Ecto neural progenitor cell (in vitro differentiated cells): ENCODE results near the gene CFAP119.

Source experiments
- DNase-seq: peaks from one replicate; pipeline ENCODE4 v3.0.0-alpha.2; 2018; ENCODE audit warnings: low spot score

Gene CFAP119

DNA sequence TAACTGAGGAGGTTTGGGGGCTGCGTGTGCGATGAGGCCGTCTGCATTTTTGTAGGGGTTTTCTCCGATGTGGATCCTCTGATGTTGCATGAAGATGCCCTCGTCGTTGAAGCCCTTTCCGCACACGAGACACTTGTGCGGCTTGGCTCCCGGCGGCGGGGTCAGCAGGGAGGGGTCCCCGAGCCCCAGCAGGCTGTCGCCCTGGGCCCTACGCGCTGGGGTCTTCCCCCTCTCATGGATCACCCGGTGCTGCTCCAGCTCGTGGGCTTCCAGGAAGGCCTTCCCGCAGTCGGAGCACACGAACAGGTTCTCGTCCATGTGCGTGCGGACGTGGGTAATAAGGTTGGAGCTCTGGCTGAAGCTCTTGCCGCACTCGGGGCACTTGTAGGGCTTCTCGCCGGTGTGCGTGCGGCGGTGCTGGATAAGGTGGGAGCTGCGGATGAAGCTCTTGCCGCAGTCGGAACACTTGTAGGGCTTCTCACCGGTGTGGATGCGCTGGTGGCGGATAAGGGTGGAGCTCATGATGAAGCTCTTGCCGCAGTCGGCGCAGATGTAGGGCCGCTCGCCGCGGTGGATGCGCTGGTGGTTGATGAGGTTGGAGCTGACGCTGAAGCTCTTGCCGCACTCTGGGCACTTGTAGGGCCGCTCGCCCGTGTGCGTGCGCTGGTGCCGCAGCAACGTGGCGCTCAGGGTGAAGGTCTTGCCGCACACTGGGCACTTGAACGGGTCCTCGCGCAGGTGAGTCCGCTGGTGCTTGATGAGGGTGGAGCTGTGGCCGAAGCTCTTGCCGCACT lies 20.8 kb upstream of the CFAP119 start:
- no peak for DNase-seq

DNA sequence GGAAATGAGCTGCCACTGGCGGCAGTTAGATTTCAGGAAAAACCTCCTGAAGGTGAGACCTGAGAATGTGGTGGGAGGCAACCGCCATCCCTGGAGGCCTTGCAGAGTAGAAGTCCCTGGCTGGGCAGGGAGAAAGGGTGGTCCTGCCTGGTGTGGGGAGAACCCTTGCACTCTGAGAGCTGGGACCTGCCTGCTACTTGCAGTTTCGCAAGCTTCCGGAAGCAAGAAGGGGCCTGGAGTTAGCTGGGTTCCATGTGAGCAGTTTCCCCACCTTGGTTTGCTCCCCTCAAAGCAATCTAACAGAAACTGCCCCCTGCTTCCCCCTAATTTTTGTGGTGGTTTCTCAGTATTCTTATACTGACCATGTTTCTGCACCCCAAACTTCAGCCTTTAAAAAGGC lies 18.7 kb upstream of the CFAP119 start:
- DNase-seq, result no peak

DNA sequence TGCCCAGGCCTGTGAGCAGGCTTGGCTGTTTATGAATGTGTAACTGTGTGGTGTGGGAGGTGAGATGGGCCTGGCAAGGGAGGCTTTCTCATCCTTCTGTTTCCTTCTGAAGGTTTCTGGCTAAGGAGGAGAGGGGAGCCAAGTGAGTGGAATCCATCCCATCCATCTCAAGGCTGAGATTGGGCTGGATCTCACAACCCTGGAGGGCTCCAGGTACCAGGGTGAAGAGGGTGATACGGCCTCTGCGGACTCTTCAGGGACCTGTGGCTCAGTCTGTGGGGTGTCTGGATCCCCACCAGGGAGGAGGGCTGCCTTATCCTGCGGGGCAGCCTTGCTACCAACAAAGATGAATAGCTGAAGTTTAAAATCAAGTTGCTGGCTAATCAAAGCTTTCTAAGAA lies 18.2 kb upstream of the CFAP119 start:
- no peak for DNase-seq

DNA sequence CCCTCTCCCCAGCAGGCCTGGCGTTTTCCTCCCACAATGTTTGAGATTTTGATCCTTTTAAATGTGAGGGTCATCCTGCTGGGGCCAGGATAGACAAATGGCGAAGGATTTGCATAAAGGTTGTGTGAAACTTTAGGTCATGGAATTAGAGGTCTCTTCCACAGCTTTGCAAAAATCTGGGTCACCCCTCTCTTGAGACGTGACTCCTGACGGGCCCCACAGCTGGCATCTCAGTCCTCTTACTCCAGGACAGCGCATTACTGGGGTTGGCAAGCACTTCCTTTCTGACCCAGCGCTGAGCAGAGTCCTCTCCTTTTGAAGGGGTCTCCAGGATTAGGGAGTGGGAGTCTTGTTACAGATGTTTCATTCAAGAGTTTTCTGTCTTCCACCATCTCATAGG lies 17.7 kb upstream of the CFAP119 start:
- no peak for DNase-seq

DNA sequence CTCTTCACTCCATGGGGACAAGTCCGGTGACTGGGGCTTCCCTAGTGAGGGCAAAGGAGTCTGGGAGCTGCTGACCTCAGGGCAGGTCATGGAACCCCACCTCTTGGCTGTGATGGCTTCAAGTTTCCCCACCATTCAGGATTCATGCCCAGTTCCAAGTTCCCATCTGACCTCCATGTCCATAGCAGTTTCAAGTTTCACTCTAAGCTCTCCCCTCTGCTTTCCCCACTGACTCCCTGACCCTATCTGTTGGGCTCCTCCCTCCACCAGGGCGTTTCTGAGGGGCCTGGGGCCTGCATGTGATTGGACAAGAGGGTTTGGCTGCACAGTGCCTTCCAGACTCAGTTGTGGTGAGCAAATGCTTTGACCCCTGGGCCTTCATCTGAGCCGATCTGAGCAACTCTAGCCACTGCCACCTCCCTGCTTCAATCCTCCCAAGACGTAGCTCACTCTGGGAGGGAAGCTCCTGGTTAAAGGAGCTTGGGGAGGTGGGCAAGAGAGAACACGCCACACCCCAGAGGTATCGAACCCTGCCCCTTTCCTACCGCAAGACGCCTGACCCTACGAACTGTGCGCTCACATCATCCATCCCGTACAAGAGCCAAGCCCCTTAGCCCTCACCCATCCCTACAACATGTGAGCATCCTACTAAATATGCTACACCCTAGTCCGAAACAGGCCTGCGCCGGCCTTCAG lies 16.8 kb upstream of the CFAP119 start:
- peak; percentile 71 for DNase-seq

DNA sequence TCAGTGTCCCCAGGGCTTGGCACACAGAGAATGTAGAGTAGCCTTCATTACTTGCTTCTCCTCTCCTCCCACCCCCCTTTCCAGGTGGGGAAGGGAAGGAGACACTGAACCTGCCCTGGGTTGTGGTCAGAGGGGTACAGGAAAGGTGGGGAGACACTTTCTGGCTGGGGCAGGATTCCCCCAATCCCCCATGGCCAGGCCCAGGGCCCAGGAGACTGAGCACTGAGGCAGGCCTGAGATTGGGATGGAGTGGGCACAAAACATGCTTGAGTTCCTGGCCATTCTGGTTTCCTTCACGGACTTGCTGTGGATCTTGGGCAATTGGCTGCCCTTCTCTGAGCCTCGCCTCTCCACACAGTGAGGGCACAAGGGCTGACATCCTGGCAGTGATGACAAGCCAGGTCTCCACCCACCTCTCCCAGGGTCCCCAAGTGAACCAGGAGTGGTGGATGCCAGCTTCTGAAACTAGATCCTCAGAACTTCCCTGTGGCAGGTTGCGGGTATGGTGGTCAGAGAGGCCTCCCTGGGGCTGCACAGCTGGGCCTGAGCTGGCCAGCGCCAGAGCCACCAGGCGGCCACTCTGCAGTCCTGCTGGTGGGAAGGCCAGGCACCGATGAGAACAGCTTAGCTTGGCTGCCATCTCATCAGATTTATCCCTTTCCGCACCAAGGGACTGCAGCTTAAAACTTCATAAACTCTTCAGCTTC lies 15.9 kb upstream of the CFAP119 start:
- no peak for DNase-seq

DNA sequence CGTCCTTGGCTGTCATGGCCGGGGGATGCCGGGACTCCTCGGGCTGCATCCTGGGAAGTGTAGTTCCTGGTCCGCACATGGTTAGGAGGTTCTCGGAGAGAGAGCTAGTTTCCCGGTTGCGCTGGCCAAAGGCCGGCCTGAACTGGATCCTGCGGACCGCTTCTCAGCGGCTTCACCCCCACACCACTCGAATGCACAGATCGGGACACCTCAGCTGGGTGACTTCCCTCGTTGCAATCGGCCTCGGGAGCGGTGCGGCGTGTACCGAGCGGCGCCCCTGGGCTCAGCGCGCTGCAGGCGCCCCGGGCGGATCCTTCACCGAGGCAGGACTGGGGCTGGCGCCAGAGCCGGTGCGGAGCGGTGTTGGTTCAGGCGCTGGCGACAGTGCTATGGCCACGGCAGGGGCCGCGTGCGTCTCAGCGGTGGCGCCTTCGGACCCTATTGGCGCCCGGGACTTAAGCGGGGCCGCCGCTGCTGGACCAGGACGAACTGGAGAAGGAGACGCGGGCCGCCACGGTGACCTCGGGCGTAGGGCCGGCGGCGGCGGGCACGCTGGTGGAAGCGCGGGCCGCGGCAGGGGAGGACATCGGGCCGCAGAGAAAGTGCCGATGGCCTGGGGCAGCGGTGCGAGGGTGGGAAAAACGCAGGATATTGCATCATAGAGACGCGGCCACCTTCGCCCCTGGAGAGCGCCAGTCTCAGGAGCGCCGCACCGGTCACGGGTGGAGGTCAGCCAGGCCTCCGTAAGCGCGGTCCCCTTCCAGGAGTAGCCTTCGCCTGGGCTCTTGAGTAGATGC lies 13.7 kb upstream of the CFAP119 start:
- DNase-seq, result peak; percentile 91

DNA sequence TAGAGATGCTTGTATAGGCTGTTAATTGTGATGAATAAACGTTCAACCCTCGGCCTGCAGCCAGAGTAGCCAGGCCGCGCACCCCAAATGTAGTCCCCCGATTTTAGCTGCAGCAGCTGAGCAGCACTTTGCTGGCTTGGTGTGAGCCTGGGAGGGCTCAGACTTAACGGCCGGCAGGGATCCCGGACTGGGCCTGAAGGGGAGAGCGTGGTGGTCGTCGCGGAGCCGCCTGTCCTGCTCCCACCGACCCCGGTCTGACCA lies 13.2 kb upstream of the CFAP119 start:
- DNase-seq, result no peak

DNA sequence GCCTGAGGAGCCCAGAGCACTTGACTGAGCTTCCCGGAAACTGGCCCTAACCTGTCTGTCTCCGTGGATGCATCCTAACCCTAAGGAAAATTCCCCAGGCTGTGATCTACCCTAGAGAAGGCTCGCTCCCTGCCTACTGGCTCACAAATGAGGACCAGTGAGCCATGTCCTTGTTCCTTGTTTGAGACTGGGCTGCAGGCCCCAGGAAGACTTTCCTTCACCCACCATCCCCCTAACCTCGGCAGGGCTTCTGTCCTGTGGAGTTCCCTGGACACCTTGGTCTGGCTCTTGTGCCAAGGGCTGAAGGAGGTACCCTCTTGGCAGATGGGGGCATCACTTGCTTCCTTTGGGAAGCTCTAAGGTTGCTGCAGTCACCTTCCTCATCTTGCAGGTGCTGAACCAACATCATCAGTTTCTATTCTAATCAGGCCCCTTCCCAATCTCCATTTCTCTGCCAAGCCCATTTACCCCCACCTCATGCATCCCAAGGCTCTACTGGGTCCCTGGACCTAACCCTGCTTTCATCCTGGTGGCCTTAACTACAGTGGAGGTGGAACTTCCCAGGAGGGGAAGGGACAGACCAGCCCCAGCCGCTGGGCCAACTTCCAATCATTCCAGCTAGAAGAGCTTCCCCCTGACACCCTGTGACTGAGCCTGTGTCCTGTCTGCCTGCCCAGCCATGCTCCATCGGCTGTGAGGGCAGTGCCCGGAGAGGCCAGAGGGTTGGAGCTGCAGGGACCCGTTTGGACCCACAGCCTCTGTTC lies 12.7 kb upstream of the CFAP119 start:
- DNase-seq, result no peak

DNA sequence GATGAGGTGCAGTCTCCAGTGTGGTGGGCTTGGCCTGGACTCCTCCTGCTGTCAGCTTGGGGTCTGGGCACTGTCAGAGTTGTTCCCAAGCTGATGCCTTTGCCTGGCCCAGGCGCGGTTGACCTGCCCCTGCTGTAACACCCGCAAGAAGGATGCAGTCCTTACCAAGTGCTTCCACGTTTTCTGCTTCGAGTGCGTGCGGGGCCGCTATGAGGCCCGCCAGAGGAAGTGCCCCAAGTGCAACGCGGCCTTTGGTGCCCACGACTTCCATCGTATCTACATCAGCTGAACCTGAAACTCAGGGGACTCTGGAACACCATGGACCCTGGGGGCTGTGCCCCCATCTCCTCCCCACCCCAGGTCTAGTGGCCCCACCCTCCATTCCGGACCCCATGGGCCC lies 12.0 kb upstream of the CFAP119 start:
- no peak for DNase-seq

DNA sequence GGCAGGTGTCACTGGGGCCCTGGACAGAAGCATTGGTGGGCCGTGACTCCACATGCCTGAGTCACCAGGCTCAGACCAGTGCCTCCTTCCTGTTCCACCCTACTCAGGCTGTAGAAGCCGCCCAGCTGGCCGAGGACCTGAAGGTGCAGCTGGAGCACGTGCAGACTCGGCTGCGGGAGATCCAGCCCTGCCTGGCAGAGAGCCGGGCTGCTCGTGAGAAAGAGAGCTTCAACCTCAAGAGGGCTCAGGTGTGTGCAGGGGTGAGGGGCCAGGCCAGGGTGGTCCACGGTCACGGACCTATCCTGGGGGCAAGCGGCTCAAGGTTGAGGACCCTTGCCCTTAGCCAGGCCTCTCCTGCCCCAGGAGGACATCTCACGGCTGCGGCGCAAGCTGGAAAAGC lies 9.9 kb upstream of the CFAP119 start:
- no peak for DNase-seq

DNA sequence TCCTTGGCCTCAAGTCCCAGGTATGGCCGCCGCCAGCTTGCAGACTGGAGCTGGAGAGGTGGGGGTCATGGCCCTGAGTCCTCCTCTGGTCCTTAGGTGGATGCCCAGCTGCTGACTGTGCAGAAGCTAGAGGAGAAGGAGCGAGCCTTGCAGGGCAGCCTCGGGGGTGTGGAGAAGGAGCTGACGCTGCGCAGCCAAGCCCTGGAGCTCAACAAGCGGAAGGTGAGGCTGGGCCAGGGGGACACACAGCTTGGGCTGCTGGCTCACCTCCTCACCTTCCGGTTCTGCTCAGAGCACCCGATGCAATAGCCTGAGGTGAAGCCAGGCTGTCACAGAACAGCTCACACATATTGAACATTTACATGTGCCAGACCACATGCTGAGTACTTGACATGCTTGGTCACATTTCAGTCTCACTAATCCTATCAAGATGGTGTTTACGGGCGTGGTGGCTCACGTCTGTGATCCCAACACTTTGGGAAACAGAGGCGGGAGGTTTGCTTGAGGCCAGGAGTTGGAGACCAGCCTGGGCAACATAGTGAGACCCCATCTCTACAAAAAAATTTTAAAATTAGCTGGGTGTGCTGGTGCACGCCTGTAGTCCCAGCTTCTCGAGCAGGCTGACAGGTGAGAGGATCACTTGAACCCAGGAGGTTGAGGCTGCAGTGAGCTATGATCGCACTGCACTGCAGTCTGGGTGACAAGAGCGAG lies 7.7 kb upstream of the CFAP119 start:
- no peak for DNase-seq

DNA sequence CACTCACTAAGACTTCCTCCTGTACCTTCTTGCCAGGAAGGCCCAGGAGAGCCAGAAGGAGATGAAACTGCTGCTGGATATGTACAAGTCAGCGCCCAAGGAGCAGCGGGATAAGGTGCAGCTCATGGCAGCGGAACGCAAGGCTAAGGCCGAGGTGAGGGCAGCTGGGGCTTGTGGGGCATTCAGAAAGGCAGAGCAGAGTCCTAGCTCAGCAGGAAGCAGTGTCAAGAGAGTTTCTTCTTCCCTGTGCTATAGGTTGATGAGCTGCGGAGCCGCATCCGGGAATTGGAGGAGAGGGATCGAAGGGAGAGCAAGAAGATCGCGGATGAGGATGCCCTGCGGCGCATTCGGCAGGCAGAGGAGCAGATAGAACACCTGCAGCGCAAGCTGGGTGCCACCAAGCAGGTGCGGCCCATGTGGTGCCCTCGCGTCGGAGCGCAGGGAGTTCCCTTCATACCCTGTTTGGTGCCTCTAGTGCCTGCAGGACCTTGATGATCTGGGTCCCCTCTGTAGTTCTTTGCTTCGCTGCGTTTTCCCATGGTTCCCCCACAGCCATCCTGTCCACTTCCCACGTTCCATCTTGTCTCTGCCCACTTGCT lies 6.8 kb upstream of the CFAP119 start:
- DNase-seq, result no peak

DNA sequence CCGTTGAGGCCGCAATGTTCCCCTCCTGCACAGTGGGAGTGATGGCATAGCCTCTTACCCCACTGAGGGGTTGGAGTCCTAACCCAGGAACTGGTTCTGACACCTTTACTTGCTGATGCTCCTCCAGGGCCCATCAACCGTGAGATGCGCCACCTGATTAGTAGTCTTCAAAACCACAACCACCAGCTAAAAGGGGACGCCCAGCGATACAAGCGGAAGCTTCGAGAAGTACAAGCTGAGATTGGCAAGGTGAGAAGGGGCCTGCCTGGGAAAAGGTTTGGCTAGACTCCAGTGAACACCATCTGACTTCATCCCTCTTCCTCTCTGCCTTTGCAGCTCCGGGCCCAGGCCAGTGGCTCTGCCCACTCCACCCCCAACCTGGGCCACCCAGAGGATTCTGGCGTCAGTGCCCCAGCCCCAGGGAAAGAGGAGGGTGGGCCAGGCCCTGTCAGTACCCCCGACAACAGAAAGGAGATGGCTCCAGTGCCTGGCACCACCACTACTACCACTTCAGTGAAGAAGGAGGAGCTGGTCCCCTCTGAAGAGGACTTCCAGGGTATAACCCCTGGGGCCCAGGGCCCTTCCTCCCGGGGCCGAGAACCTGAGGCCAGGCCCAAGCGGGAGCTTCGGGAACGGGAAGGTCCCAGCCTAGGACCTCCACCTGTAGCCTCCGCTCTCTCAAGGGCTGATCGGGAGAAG lies 6.1 kb upstream of the CFAP119 start:
- no peak for DNase-seq

DNA sequence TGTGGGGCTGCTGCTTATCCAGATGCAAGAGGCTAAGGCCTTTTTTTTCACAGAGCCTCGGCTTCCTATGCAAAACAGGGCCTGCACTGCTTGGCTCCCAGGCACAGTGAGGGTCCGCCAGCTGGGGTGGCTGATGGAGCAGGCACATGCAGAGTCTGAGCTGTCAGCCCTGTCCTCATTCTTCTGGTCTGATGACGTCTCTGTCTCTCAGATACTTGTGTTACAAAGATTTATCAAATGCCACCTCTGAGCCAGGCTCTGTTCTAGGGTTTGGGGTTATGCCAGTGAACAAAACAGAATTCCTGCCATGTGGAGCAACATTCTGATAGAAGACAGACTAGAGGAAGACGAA lies 5.0 kb upstream of the CFAP119 start:
- no peak for DNase-seq

DNA sequence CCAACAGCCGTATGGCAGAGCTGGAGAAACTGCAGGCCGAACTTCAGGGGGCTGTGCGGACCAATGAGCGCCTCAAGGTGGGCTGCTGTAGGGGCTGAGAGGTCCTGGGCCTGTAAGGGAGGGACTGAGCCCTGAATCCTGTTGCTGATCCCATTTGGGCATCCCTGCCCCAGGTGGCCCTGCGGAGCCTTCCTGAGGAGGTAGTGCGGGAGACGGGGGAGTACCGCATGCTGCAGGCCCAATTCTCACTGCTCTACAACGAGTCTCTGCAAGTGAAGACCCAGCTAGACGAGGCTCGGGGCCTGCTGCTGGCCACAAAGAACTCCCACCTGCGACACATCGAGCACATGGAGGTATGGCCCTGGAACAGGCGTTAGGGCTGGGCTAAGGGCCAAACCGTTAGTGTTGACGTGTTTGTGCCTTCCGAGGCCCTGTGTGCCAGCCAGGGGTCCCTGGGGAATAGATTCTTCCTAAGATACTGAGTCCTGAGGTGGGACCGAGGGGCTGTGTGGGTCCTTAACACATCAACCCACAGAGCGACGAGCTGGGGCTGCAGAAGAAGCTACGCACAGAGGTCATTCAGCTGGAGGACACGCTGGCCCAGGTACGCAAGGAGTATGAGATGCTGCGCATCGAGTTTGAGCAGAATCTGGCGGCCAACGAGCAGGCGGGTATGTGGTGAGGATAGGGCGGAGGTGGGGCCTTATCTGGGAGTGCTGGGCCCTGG lies 4.5 kb upstream of the CFAP119 start:
- no peak for DNase-seq

DNA sequence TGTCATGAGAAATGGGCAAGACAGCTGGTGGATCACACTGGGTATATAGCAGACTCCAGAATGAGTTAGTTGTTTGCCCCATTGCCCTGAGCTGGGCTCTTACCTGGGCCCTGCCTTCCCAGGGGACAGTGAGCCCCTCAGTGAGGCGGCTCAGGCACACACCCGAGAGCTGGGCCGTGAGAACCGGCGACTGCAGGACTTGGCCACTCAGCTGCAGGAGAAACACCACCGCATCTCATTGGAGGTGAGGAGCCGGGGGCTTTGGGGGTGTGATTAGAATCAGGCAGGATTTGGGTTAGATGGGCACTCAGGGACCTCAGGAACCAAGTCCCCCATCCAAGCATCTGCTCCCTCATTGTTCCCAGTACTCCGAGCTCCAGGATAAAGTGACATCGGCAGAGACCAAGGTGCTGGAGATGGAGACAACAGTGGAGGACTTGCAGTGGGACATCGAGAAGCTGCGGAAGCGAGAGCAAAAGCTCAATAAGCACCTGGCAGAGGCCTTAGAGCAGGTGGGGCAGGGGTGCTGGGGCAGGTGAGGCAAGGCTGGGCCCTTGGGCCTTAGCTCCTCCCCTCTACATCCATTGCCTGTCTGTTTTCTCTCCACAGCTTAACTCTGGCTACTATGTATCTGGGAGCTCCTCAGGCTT lies 3.1 kb upstream of the CFAP119 start:
- DNase-seq, result no peak

DNA sequence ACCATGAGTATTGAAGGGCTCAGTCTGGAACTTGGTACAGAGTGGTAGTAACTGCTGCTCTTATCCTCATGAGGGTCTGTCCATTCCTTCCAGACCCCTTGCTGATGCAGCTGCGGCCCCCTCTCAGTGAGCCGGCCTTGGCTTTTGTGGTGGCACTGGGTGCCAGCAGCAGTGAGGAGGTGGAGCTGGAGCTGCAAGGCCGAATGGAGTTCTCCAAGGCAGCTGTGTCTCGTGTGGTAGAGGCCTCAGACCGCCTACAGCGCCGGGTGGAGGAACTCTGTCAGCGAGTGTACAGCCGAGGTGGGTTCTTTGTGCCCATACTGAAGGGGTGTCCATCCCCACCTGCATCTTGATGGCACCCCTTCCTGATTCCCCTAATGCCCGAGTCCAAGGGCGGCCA lies 2.2 kb upstream of the CFAP119 start:
- DNase-seq, result no peak
